ENCODE measurements around the gene LAMA3. TPM values are rescaled to one million over a fixed set of nuclear protein-coding genes. Genes with fewer than 3 reads are reported as not detected.

The LAMA3 gene
- total RNA-seq, 2 donors from 2014 or later, result 0.58 to 1.3 TPM

GRCh38 chr18:23824240-23824639 is 135.0 kb downstream of the LAMA3 start:
- DNase-seq, result no peak
- 96% methylated on average over 2 of the region's 2 CpGs; no CpG with 5 or more reads in 1 of the 2 experiments for WGBS, 2 experiments (ENCODE audit: insufficient coverage in 1 of 2, insufficient read length in 1 of 2)
- peak; percentile 58 for TF ChIP-seq CTCF (conservative IDR thresholded peaks at IDR 0.05)
- no peaks in the 10 kb centered on the region for H3K9me3 ChIP-seq (ENCODE audit: control insufficient read depth, low read length)
- H3K36me3 ChIP-seq (ENCODE audit: control insufficient read depth, insufficient read depth, low read length), result no peaks in the 10 kb centered on the region
- H3K4me3 ChIP-seq (ENCODE audit: low read length), result no peak overlapping the region
- Mint-ChIP-seq H3K4me3 (no peak overlapping the region), H3K9me3 (no peaks in the 10 kb centered on the region), H3K27ac (no peak overlapping the region), H3K36me3 (ENCODE audit: low read depth) (no peaks in the 10 kb centered on the region), H3K27me3 (ENCODE audit: insufficient read depth) (no peaks in the 10 kb centered on the region), H3K4me1 (peaks cover 14% of the 10 kb centered on the region)
- H3K4me1 ChIP-seq (ENCODE audit: control insufficient read depth, insufficient read depth, low read length), result peaks cover 8% of the 10 kb centered on the region
- H3K27me3 ChIP-seq (ENCODE audit: control insufficient read depth, insufficient read depth, low read length, poor library complexity, severe bottlenecking), result no peaks in the 10 kb centered on the region
- H3K9ac ChIP-seq (ENCODE audit: extremely low read depth, low read length, poor library complexity, severe bottlenecking), result no peak overlapping the region
- no peak overlapping the region for H3K27ac ChIP-seq (ENCODE audit: low read depth, low read length)

- H3K27me3 Mint-ChIP-seq (ENCODE audit: insufficient read depth), result no peaks in the 10 kb centered on the region
- no peak for DNase-seq
- Histone ChIP-seq H3K9ac (ENCODE audit: extremely low read depth, low read length, poor library complexity, severe bottlenecking) (no peak overlapping the region), H3K27me3 (ENCODE audit: control insufficient read depth, insufficient read depth, low read length, poor library complexity, severe bottlenecking) (no peaks in the 10 kb centered on the region), H3K9me3 (ENCODE audit: control insufficient read depth, low read length) (no peaks in the 10 kb centered on the region), H3K4me3 (ENCODE audit: low read length) (no peak overlapping the region), H3K36me3 (ENCODE audit: control insufficient read depth, insufficient read depth, low read length) (no peaks in the 10 kb centered on the region), H3K27ac (ENCODE audit: low read depth, low read length) (no peak overlapping the region), H3K4me1 (ENCODE audit: control insufficient read depth, insufficient read depth, low read length) (peaks cover 8% of the 10 kb centered on the region)
- WGBS, 2 experiments (ENCODE audit: insufficient coverage in 1 of 2, insufficient read length in 1 of 2), result 90% methylated on average over 1 of the region's 1 CpG; no CpG with 5 or more reads in 1 of the 2 experiments
- H3K4me1 Mint-ChIP-seq, result peaks cover 14% of the 10 kb centered on the region
- no peak for TF ChIP-seq CTCF (conservative IDR thresholded peaks at IDR 0.05)
- no peak overlapping the region for H3K27ac Mint-ChIP-seq
- no peaks in the 10 kb centered on the region for H3K36me3 Mint-ChIP-seq (ENCODE audit: low read depth)
- H3K4me3 Mint-ChIP-seq, result no peak overlapping the region
- H3K9me3 Mint-ChIP-seq, result no peaks in the 10 kb centered on the region
Measured at GRCh38 chr18:23824669-23825068, 135.4 kb downstream of the LAMA3 start.

- no peak for TF ChIP-seq CTCF (conservative IDR thresholded peaks at IDR 0.05)
- no peak overlapping the region for H3K4me3 ChIP-seq (ENCODE audit: low read length)
- H3K27ac ChIP-seq (ENCODE audit: low read depth, low read length), result no peak overlapping the region
- no peak for DNase-seq
- H3K9me3 Mint-ChIP-seq, result no peaks in the 10 kb centered on the region
- 93 to 100% methylated on average over 1 to 2 of the region's 2 CpGs for WGBS, 2 experiments (ENCODE audit: insufficient coverage in 1 of 2, insufficient read length in 1 of 2)
- H3K9ac ChIP-seq (ENCODE audit: extremely low read depth, low read length, poor library complexity, severe bottlenecking), result no peak overlapping the region
- H3K27me3 Mint-ChIP-seq (ENCODE audit: insufficient read depth), result no peaks in the 10 kb centered on the region
- peaks cover 8% of the 10 kb centered on the region for H3K4me1 ChIP-seq (ENCODE audit: control insufficient read depth, insufficient read depth, low read length)
- no peaks in the 10 kb centered on the region for H3K36me3 ChIP-seq (ENCODE audit: control insufficient read depth, insufficient read depth, low read length)
- no peaks in the 10 kb centered on the region for H3K36me3 Mint-ChIP-seq (ENCODE audit: low read depth)
- H3K4me1 Mint-ChIP-seq, result peaks cover 14% of the 10 kb centered on the region
- no peak overlapping the region for H3K4me3 Mint-ChIP-seq
- no peak overlapping the region for H3K27ac Mint-ChIP-seq
- H3K27me3 ChIP-seq (ENCODE audit: control insufficient read depth, insufficient read depth, low read length, poor library complexity, severe bottlenecking), result no peaks in the 10 kb centered on the region
- no peaks in the 10 kb centered on the region for H3K9me3 ChIP-seq (ENCODE audit: control insufficient read depth, low read length)
Measured at GRCh38 chr18:23825496-23825895, 136.2 kb downstream of the LAMA3 start.

All from endodermal cell (in vitro differentiated cells).